Neural progenitor cell (in vitro differentiated cells): ENCODE measurements around the gene S100A14. TPM values are rescaled to one million over a fixed set of nuclear protein-coding genes. Genes with fewer than 3 reads are reported as not detected.

ENCODE experiments used
- DNase-seq: peaks from one replicate; pipeline ENCODE4 v3.0.0-alpha.2; 2016; ENCODE audit warnings: low spot score
- H2AFZ ChIP-seq: fragments of 200-600 bp; sonication (generic); replicated peaks from 2 replicates; pipeline ENCODE4 v1.6.1; 2016; ENCODE audit warnings: antibody characterized with exemption
- H3F3A ChIP-seq: fragments of 200-600 bp; sonication (generic); 2 replicates; pipeline ENCODE4 v1.6.1; 2016; ENCODE audit warnings: antibody characterized with exemption, low read depth
- H3K27ac ChIP-seq: fragments of 200-600 bp; sonication (generic); 2 replicates; pipeline ENCODE4 v1.5.1; 2016; ENCODE audit warnings: mild to moderate bottlenecking
- H3K27me3 ChIP-seq: fragments of 200-600 bp; sonication (generic); 2 replicates; pipeline ENCODE4 v1.6.1; 2016; ENCODE audit warnings: mild to moderate bottlenecking, moderate library complexity
- H3K36me3 ChIP-seq: fragments of 200-600 bp; sonication (generic); 2 replicates; pipeline ENCODE4 v1.5.1; 2016
- H3K4me1 ChIP-seq: fragments of 200-600 bp; sonication (generic); 2 replicates; pipeline ENCODE4 v1.6.1; 2016; ENCODE audit warnings: mixed run types
- H3K4me2 ChIP-seq: fragments of 200-600 bp; sonication (generic); 2 replicates; pipeline ENCODE4 v1.6.1; 2016
- H3K4me3 ChIP-seq: fragments of 200-600 bp; sonication (generic); 2 replicates; pipeline ENCODE4 v1.5.1; 2016
- H3K79me2 ChIP-seq: fragments of 200-600 bp; sonication (generic); 2 replicates; pipeline ENCODE4 v1.6.1; 2016; ENCODE audit warnings: low read depth
- H3K9ac ChIP-seq: fragments of 200-600 bp; sonication (generic); 2 replicates; pipeline ENCODE4 v1.6.1; 2016
- H3K9me3 ChIP-seq: fragments of 200-600 bp; sonication (generic); 2 replicates; pipeline ENCODE4 v1.5.1; 2016; ENCODE audit warnings: low read depth
- H4K20me1 ChIP-seq: fragments of 200-600 bp; sonication (generic); 2 replicates; pipeline ENCODE4 v1.6.1; 2016; ENCODE audit warnings: low read depth
- H3K27ac Mint-ChIP-seq: 3 replicates; pipeline ENCODE4 v1.8.0; 2021; ENCODE audit warnings: mixed read lengths
- H3K27me3 Mint-ChIP-seq: 2 replicates; pipeline ENCODE4 v1.8.0; 2022; ENCODE audit warnings: low read depth, mild to moderate bottlenecking, inconsistent platforms, moderate library complexity, mixed read lengths; ENCODE audit not compliant: insufficient read depth
- H3K36me3 Mint-ChIP-seq: 3 replicates; pipeline ENCODE4 v1.8.0; 2021; ENCODE audit warnings: mixed read lengths
- H3K4me1 Mint-ChIP-seq: 3 replicates; pipeline ENCODE4 v1.8.0; 2021; ENCODE audit warnings: mixed read lengths
- H3K4me3 Mint-ChIP-seq: 3 replicates; pipeline ENCODE4 v1.8.0; 2021; ENCODE audit warnings: mild to moderate bottlenecking, moderate library complexity, mixed read lengths
- H3K9me3 Mint-ChIP-seq: 3 replicates; pipeline ENCODE4 v1.8.0; 2020; ENCODE audit warnings: mixed read lengths
- CTCF ChIP-seq: fragments of 200-600 bp; sonication (generic); IDR thresholded peaks from 2 replicates; pipeline ENCODE4 v1.5.1; 2017; ENCODE audit warnings: antibody characterized with exemption, mild to moderate bottlenecking
- EZH2 ChIP-seq: fragments of 200-600 bp; sonication (generic); IDR thresholded peaks from 2 replicates; pipeline ENCODE4 v1.6.1; 2017; ENCODE audit warnings: antibody characterized with exemption, mild to moderate bottlenecking, moderate library complexity
- EZH2phosphoT487 ChIP-seq: fragments of 200-600 bp; sonication (generic); IDR thresholded peaks from 2 replicates; pipeline ENCODE4 v1.6.1; 2017; ENCODE audit warnings: antibody characterized with exemption
- total RNA-seq: library from RNA; depleted of rRNA; stranded (reverse); fragments of >200 nt; gene quantifications from 2 replicates; pipeline ENCODE4 v1.2.3, GENCODE V29; 2015; ENCODE audit warnings: low replicate concordance

The S100A14 gene
- total RNA-seq, 1 donor from 2014 or later, result not detected

GRCh38 chr1:153658400-153659174, 42.5 kb upstream of the S100A14 start, which contains the start of gene SNAPIN:
Gene SNAPIN, plus strand, starts transcription at chr1:153658703. Its CDS starts 41 bp downstream, at chr1:153658744.
- Mint-ChIP-seq H3K9me3 (no peaks in the 10 kb centered on the region), H3K27ac (peak within 1 kb of the TSS; percentile 85), H3K4me3 (peak within 1 kb of the TSS; percentile 97), H3K36me3 (peaks cover 8% of the 10 kb centered on the region), H3K4me1 (peaks cover 20% of the 10 kb centered on the region), H3K27me3 (peaks cover 4% of the 10 kb centered on the region)
- H3K4me1 ChIP-seq, result peaks cover 5% of the 10 kb centered on the region
- DNase-seq, result peak; percentile 95
- peak within 1 kb of the TSS; percentile 86 for H2AFZ ChIP-seq
- H3K4me2 ChIP-seq, result peak within 1 kb of the TSS; percentile 85
- peaks cover 14% of the 10 kb centered on the region for H3K79me2 ChIP-seq
- peaks cover 46% of the 10 kb centered on the region for H3F3A ChIP-seq
- H3K9ac ChIP-seq, result peak within 1 kb of the TSS; percentile 63
- peak within 1 kb of the TSS; percentile 58 for H3K27ac ChIP-seq
- H3K36me3 ChIP-seq, result peaks cover 11% of the 10 kb centered on the region
- TF ChIP-seq EZH2phosphoT487 (no peak), EZH2 (no peak), CTCF (peak; percentile 25)
- no peaks in the 10 kb centered on the region for H3K9me3 ChIP-seq
- no peaks in the 10 kb centered on the region for H3K27me3 ChIP-seq
- peak within 1 kb of the TSS; percentile 72 for H3K4me3 ChIP-seq
- H4K20me1 ChIP-seq, result peaks cover 19% of the 10 kb centered on the region

GRCh38 chr1:153655333-153655732, 39.2 kb upstream of the S100A14 start:
- Histone ChIP-seq H3K27me3 (no peaks in the 10 kb centered on the region), H3K27ac (no peak overlapping the region), H2AFZ (no peak overlapping the region), H3K79me2 (peaks cover 14% of the 10 kb centered on the region), H3K36me3 (no peaks in the 10 kb centered on the region), H3K4me1 (peaks cover 5% of the 10 kb centered on the region), H3K4me3 (no peak overlapping the region), H3F3A (peaks cover 15% of the 10 kb centered on the region), H3K9me3 (no peaks in the 10 kb centered on the region), H4K20me1 (peaks cover 12% of the 10 kb centered on the region), H3K4me2 (no peak overlapping the region), H3K9ac (no peak overlapping the region)
- TF ChIP-seq CTCF (no peak), EZH2 (no peak), EZH2phosphoT487 (no peak)
- Mint-ChIP-seq H3K4me1 (peaks cover 11% of the 10 kb centered on the region), H3K27ac (no peak overlapping the region), H3K27me3 (peaks cover 8% of the 10 kb centered on the region), H3K36me3 (no peaks in the 10 kb centered on the region), H3K4me3 (peak overlapping the region; percentile 3), H3K9me3 (no peaks in the 10 kb centered on the region)
- no peak for DNase-seq

- H3F3A ChIP-seq, result no peaks in the 10 kb centered on the region
- H3K9me3 Mint-ChIP-seq, result peaks cover under 1% of the 10 kb centered on the region
- H3K9me3 ChIP-seq, result no peaks in the 10 kb centered on the region
- H3K36me3 Mint-ChIP-seq, result peaks cover under 1% of the 10 kb centered on the region
- H3K27me3 ChIP-seq, result no peaks in the 10 kb centered on the region
- no peak overlapping the region for H3K27ac Mint-ChIP-seq
- no peak overlapping the region for H3K4me2 ChIP-seq
- H3K4me1 ChIP-seq, result no peaks in the 10 kb centered on the region
- H2AFZ ChIP-seq, result no peak overlapping the region
- H3K4me3 Mint-ChIP-seq, result no peak overlapping the region
- TF ChIP-seq CTCF, result no peak
- no peak for TF ChIP-seq EZH2
- TF ChIP-seq EZH2phosphoT487, result no peak
- peaks cover 2% of the 10 kb centered on the region for H3K4me1 Mint-ChIP-seq
- H3K9ac ChIP-seq, result no peak overlapping the region
- DNase-seq, result no peak
- H4K20me1 ChIP-seq, result no peaks in the 10 kb centered on the region
- H3K27ac ChIP-seq, result no peak overlapping the region
- no peaks in the 10 kb centered on the region for H3K36me3 ChIP-seq
- H3K79me2 ChIP-seq, result no peaks in the 10 kb centered on the region
- no peak overlapping the region for H3K4me3 ChIP-seq
- H3K27me3 Mint-ChIP-seq, result peaks cover 9% of the 10 kb centered on the region
Measured at GRCh38 chr1:153652805-153653500, 36.8 kb upstream of the S100A14 start.
